T follicular helper cell (primary cell): ENCODE data around the gene SEPTIN8.

Experiments
- DNase-seq: peaks from one replicate; pipeline ENCODE4 v3.0.0-alpha.2; 2020; ENCODE audit warnings: low read depth

SEPTIN8 gene

GRCh38 chr5:132764051-132764450, 13.0 kb downstream of the SEPTIN8 start:
- DNase-seq: no peak

GRCh38 chr5:132763181-132764036, 13.6 kb downstream of the SEPTIN8 start:
- DNase-seq: no peak

- DNase-seq: no peak
Measured at GRCh38 chr5:132762246-132763000, 14.6 kb downstream of the SEPTIN8 start.

GRCh38 chr5:132761321-132762240, 15.5 kb downstream of the SEPTIN8 start:
- DNase-seq: no peak

GRCh38 chr5:132760601-132761317, 16.3 kb downstream of the SEPTIN8 start:
- DNase-seq: no peak

- no peak for DNase-seq
Measured at GRCh38 chr5:132760049-132760420, 17.0 kb downstream of the SEPTIN8 start.

- DNase-seq: no peak
Measured at GRCh38 chr5:132759114-132760048, 17.7 kb downstream of the SEPTIN8 start.

- no peak for DNase-seq
Measured at GRCh38 chr5:132758451-132758850, 18.6 kb downstream of the SEPTIN8 start.

- no peak for DNase-seq
Measured at GRCh38 chr5:132756542-132756941, 20.5 kb downstream of the SEPTIN8 start.

- DNase-seq: no peak
Measured at GRCh38 chr5:132754947-132755346, 22.1 kb downstream of the SEPTIN8 start.

- no peak for DNase-seq
Measured at GRCh38 chr5:132754111-132754510, 22.9 kb downstream of the SEPTIN8 start.

GRCh38 chr5:132753135-132753987, 23.7 kb downstream of the SEPTIN8 start:
- no peak for DNase-seq

- DNase-seq: no peak
Measured at GRCh38 chr5:132752581-132753125, 24.4 kb downstream of the SEPTIN8 start.

- no peak for DNase-seq
Measured at GRCh38 chr5:132751971-132752580, 25.0 kb downstream of the SEPTIN8 start.

- DNase-seq: no peak
Measured at GRCh38 chr5:132751444-132751843, 25.6 kb downstream of the SEPTIN8 start.

GRCh38 chr5:132750471-132751230, 26.4 kb downstream of the SEPTIN8 start:
- DNase-seq: no peak

GRCh38 chr5:132749506-132749905, 27.5 kb downstream of the SEPTIN8 start:
- DNase-seq: no peak

GRCh38 chr5:132748522-132749000, 28.5 kb downstream of the SEPTIN8 start:
- DNase-seq: no peak
